ENCODE results near the gene BIRC5. TPM values are rescaled to one million over a fixed set of nuclear protein-coding genes. Genes with fewer than 3 reads are reported as not detected.

The BIRC5 gene
- total RNA-seq, 3 donors from 2014 or later (not counting 1 experiment from before 2014, with no cell fraction given): 0.73 to 1.9 (median 1.2) TPM

DNA sequence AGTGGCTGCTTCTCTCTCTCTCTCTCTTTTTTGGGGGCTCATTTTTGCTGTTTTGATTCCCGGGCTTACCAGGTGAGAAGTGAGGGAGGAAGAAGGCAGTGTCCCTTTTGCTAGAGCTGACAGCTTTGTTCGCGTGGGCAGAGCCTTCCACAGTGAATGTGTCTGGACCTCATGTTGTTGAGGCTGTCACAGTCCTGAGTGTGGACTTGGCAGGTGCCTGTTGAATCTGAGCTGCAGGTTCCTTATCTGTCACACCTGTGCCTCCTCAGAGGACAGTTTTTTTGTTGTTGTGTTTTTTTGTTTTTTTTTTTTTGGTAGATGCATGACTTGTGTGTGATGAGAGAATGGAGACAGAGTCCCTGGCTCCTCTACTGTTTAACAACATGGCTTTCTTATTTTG is 9.7 kb downstream of the BIRC5 start:
- Mint-ChIP-seq H3K4me3 (no peak overlapping the region), H3K4me1 (peaks cover 0 to 4% of the 10 kb centered on the region in 2 donors), H3K36me3 (no peaks in the 10 kb centered on the region), H3K27me3 (ENCODE audit: low read depth in 2 of 2) (peaks cover 3 to 7% of the 10 kb centered on the region in 2 donors), H3K27ac (no peak overlapping the region), H3K9me3 (no peaks in the 10 kb centered on the region)
- TF ChIP-seq, protein P1, sequence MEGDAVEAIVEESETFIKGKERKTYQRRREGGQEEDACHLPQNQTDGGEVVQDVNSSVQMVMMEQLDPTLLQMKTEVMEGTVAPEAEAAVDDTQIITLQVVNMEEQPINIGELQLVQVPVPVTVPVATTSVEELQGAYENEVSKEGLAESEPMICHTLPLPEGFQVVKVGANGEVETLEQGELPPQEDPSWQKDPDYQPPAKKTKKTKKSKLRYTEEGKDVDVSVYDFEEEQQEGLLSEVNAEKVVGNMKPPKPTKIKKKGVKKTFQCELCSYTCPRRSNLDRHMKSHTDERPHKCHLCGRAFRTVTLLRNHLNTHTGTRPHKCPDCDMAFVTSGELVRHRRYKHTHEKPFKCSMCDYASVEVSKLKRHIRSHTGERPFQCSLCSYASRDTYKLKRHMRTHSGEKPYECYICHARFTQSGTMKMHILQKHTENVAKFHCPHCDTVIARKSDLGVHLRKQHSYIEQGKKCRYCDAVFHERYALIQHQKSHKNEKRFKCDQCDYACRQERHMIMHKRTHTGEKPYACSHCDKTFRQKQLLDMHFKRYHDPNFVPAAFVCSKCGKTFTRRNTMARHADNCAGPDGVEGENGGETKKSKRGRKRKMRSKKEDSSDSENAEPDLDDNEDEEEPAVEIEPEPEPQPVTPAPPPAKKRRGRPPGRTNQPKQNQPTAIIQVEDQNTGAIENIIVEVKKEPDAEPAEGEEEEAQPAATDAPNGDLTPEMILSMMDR (IDR thresholded peaks at IDR 0.05): no peak
- no peaks in the 10 kb centered on the region for H3K27me3 ChIP-seq (ENCODE audit: control insufficient read depth, insufficient read depth, low read length)
- DNase-seq: no peak
- H3K4me3 ChIP-seq (ENCODE audit: low read length): no peak overlapping the region
- H3K9me3 ChIP-seq (ENCODE audit: control insufficient read depth, insufficient read depth, low read length): no peaks in the 10 kb centered on the region
- no peaks in the 10 kb centered on the region for H3K36me3 ChIP-seq (ENCODE audit: control insufficient read depth, insufficient read depth, low read length)
- no peak overlapping the region for H3K27ac ChIP-seq (ENCODE audit: low read length)
- 86% methylated on average over 3 of the region's 3 CpGs for WGBS (ENCODE audit: insufficient coverage)
- intact Hi-C loops (cut with micrococcal nuclease): no loop called here
- H3K4me1 ChIP-seq (ENCODE audit: control insufficient read depth, insufficient read depth, low read length): no peaks in the 10 kb centered on the region
- ATAC-seq: no peak

DNA sequence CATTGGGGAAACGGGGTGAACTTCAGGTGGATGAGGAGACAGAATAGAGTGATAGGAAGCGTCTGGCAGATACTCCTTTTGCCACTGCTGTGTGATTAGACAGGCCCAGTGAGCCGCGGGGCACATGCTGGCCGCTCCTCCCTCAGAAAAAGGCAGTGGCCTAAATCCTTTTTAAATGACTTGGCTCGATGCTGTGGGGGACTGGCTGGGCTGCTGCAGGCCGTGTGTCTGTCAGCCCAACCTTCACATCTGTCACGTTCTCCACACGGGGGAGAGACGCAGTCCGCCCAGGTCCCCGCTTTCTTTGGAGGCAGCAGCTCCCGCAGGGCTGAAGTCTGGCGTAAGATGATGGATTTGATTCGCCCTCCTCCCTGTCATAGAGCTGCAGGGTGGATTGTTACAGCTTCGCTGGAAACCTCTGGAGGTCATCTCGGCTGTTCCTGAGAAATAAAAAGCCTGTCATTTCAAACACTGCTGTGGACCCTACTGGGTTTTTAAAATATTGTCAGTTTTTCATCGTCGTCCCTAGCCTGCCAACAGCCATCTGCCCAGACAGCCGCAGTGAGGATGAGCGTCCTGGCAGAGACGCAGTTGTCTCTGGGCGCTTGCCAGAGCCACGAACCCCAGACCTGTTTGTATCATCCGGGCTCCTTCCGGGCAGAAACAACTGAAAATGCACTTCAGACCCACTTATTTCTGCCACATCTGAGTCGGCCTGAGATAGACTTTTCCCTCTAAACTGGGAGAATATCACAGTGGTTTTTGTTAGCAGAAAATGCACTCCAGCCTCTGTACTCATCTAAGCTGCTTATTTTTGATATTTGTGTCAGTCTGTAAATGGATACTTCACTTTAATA is 10.4 kb downstream of the BIRC5 start:
- no peaks in the 10 kb centered on the region for H3K4me1 ChIP-seq (ENCODE audit: control insufficient read depth, insufficient read depth, low read length)
- no peaks in the 10 kb centered on the region for H3K27me3 ChIP-seq (ENCODE audit: control insufficient read depth, insufficient read depth, low read length)
- H3K9me3 Mint-ChIP-seq: no peaks in the 10 kb centered on the region
- 98% methylated on average over 27 of the region's 27 CpGs for WGBS (ENCODE audit: insufficient coverage)
- H3K4me3 Mint-ChIP-seq: no peak overlapping the region
- peaks cover 0 to 4% of the 10 kb centered on the region in 2 donors for H3K4me1 Mint-ChIP-seq
- no peak overlapping the region for H3K27ac Mint-ChIP-seq
- no peaks in the 10 kb centered on the region for H3K9me3 ChIP-seq (ENCODE audit: control insufficient read depth, insufficient read depth, low read length)
- TF ChIP-seq, protein P1 (IDR thresholded peaks at IDR 0.05): no peak
- no peak overlapping the region for H3K27ac ChIP-seq (ENCODE audit: low read length)
- H3K36me3 Mint-ChIP-seq: no peaks in the 10 kb centered on the region
- no peak overlapping the region for H3K4me3 ChIP-seq (ENCODE audit: low read length)
- H3K36me3 ChIP-seq (ENCODE audit: control insufficient read depth, insufficient read depth, low read length): no peaks in the 10 kb centered on the region
- intact Hi-C loops (cut with micrococcal nuclease): no loop called here
- ATAC-seq: no peak
- H3K27me3 Mint-ChIP-seq (ENCODE audit: low read depth in 2 of 2): peaks cover 3 to 7% of the 10 kb centered on the region in 2 donors
- DNase-seq: no peak

DNA sequence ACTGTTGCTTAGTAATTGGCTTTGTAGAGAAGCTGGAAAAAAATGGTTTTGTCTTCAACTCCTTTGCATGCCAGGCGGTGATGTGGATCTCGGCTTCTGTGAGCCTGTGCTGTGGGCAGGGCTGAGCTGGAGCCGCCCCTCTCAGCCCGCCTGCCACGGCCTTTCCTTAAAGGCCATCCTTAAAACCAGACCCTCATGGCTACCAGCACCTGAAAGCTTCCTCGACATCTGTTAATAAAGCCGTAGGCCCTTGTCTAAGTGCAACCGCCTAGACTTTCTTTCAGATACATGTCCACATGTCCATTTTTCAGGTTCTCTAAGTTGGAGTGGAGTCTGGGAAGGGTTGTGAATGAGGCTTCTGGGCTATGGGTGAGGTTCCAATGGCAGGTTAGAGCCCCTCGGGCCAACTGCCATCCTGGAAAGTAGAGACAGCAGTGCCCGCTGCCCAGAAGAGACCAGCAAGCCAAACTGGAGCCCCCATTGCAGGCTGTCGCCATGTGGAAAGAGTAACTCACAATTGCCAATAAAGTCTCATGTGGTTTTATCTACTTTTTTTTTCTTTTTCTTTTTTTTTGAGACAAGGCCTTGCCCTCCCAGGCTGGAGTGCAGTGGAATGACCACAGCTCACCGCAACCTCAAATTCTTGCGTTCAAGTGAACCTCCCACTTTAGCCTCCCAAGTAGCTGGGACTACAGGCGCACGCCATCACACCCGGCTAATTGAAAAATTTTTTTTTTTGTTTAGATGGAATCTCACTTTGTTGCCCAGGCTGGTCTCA is 11.2 kb downstream of the BIRC5 start:
- Histone ChIP-seq H3K36me3 (ENCODE audit: control insufficient read depth, insufficient read depth, low read length) (no peaks in the 10 kb centered on the region), H3K4me3 (ENCODE audit: low read length) (no peak overlapping the region), H3K27ac (ENCODE audit: low read length) (no peak overlapping the region), H3K9me3 (ENCODE audit: control insufficient read depth, insufficient read depth, low read length) (no peaks in the 10 kb centered on the region), H3K27me3 (ENCODE audit: control insufficient read depth, insufficient read depth, low read length) (peaks cover 2% of the 10 kb centered on the region), H3K4me1 (ENCODE audit: control insufficient read depth, insufficient read depth, low read length) (no peaks in the 10 kb centered on the region)
- 97% methylated on average over 16 of the region's 16 CpGs for WGBS (ENCODE audit: insufficient coverage)
- TF ChIP-seq, protein P1 (IDR thresholded peaks at IDR 0.05): no peak
- H3K4me1 Mint-ChIP-seq: peaks cover 0 to 4% of the 10 kb centered on the region in 2 donors
- peaks cover 3 to 7% of the 10 kb centered on the region in 2 donors for H3K27me3 Mint-ChIP-seq (ENCODE audit: low read depth in 2 of 2)
- no peaks in the 10 kb centered on the region for H3K36me3 Mint-ChIP-seq
- H3K9me3 Mint-ChIP-seq: no peaks in the 10 kb centered on the region
- no peak for ATAC-seq
- no peak overlapping the region for H3K27ac Mint-ChIP-seq
- intact Hi-C loops (cut with micrococcal nuclease): no loop called here
- DNase-seq: no peak
- no peak overlapping the region for H3K4me3 Mint-ChIP-seq
